GM18499 (cell line): ENCODE results near the gene CLCN6.

Experiments used
- ATAC-seq: cut with Tn5 transposase; IDR thresholded peaks from one replicate; pipeline ENCODE4 v1.9.1; 2021; ENCODE audit warnings: moderate number of reproducible peaks; ENCODE audit not compliant: insufficient read depth, unreplicated experiment

CLCN6 gene

GRCh38 chr1:11874624-11875023, 68.6 kb downstream of the CLCN6 start:
- no peak for ATAC-seq

DNA sequence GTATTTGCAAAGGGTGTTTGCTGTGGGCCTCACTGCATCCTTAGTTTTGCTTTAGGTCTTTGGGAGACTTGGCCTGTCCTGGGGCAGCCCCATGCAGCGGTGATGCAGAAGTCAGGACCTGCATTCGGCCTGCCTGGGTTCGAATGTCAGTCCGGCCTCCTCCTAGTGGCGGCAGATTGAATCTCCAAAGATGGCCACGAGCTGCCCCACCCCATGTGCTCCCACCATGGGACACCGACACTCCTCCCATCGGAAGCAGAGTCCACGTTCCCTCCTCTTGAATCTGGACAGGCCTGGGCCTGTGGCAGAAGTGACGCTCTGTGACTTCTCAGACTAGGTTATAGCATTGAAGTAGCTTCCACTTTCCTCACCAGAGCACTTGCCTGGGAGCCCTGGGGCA, 69.1 kb downstream of the CLCN6 start:
- no peak for ATAC-seq

DNA sequence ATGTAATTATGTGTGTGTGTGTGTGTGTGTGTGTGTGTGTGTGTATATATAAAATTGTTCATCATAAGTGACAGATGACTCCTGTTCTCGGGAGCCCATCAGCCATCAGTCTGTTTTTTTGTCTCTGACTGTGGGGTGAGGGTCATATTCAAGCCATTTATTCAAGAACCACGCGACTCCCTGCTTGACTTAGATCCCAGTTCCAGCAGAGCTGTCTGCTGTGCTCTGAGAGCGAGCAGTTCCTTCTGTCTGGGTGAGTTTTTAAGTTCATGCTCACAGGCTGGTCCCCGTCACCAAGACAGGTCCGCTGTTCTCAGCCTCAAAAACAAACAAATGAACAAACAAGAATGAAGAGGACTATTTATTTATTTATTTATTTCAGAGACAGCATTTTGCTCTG, 71.1 kb downstream of the CLCN6 start:
- ATAC-seq: no peak

DNA sequence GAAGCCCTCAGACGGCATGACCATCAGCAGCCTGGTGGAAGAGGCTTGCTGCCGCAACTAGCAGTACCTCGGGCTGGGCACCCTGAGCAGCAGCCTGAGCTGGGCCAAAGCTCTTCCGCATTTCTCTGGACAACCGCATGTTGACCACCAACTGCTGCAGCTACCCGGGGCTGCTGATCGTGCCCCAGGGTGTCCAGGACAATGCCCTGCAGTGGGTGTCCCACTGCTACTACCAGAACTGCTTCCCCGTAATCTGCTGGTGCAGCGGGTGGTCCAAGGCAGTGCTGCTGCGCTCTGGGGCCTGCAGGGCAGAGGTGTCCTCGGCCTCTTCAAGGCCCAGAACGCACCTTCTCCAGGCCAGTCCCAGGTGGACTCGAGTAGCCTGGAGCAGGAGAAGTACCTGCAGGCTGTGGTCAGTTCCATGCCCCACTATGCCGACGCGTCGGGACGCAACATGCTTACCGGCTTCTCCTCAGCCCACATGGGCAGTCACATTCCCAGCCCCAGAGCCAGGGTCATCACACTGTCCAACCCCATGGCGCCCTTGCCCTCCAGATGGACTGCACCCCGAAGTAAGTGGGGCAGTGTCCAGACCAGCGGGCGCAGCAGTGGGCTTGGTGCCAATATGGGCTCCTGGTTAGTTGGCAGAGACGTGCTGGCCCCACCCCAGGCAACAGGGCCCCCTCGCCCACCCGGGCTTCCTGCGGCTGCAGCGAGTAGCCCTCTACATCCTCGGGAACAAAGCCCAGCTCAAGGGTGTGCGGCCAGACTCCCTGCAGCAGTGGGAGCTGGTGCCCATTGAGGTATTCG, 72.3 kb downstream of the CLCN6 start:
- no peak for ATAC-seq

- ATAC-seq: no peak
Measured at GRCh38 chr1:11878891-11879190, 72.8 kb downstream of the CLCN6 start.

DNA sequence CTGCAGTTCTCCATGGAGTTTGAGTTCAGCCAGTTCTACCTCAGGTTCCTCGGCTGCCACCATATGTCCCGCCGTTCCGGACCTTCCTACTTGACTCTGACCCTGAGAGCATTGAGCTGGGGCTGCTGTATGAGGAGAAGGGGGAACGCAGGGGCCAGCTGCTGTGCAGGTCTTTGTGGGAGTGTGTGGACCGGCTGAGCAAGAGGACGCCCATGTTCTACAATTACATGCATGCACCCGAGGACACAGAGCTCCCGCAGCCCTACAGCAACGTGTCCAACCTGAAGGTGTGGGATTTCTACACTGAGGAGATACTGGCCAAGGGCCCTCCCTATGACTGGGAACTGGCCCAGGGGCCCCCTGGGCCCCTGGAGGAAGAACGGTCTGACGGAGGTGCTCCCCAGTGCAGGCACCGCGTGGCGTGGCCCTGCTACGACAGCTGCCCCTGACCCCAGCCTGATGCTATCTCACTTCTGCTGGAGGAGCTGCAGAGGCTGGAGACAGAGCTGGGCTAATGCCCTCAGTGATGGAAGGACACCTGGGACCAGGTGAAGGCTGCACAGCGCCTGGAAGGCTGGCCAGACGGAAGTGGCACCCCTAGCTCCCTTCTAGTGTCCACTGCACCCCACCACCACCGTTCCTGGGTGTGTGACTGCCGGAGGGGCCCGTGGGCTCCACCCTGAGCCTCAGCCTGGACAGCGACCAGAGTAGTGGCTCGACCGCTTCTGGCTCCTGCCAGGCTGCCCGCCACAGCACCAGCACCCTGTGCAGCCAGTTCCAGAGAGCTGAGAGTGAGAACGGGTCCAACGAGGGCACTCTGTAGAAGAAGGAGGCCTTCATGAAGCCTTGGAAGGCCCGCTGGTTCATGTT, 73.6 kb downstream of the CLCN6 start:
- ATAC-seq: no peak

- no peak for ATAC-seq
Measured at GRCh38 chr1:11880181-11880575, 74.2 kb downstream of the CLCN6 start.

DNA sequence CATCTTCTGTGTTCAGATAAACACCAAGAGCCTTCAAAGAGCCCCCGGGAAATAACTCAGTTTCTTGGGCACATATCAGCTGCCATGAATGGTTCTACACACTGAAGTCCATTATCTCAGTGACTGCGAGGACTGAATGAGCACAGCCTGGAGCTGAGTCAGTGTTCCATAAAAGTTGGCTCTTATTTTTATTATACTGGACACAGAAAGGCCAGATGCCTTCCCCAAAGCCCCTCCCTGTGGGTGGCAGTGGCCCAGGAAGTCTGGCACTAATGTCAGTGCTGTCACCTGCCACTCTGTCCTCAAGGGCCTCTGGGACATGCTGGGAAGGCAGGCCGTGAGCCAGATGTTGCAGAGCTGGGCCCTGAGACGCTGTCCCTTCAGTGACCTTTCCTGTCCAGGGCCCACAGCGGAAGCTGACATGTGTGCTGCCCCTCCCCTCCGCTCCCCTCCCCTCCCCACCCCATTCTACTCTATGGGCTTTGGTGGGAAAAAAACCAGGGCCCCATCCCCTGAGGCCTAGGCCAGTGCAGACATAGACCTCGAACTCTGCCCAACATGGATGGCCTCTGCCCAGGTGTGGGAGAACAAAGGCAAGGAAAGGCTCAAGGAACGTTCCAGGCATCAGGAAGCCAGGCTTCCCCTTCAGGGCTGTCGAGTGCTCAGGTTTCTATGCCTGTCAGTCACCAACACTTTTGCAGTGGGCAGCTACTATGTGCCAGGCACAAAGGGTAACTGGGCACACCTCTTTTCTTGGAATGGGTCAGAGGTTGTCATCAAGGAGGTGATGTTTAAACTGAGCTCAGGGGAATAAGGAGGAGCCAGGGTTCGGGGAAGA, 75.1 kb downstream of the CLCN6 start:
- no peak for ATAC-seq

DNA sequence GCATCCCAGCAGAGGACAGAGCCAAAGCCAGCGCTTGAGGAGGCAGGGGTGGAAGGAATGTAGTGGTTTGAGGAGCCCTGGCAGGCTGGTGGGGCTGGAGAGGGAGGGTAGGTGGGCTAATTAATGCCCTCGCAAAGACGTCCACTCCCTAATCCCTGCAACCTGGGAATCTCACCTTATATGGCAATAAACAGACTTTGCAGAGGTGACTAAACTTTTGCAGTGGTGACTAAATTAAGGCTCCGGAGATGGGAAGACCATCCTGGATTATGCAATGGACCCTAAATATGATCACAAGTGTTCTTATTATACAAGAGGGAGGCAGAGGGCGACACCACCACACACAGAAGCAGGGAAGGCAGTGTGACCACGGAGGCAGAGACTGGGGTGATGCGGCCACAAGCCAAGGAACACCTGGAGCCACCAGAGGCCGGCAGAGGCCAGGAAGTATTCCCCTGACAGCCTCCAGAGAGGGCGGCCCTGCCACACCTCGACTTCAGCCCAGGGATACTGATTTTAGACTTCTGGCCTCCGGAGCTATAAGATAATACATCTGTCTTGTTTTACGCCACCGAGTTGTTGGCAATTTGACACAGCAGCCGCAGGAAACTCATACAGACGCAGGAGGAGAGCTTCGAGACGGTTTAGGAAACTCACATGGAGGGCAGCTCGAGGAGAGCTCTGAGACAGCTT, 75.9 kb downstream of the CLCN6 start:
- ATAC-seq: no peak

- ATAC-seq: no peak
Measured at GRCh38 chr1:11882814-11883538, 77.0 kb downstream of the CLCN6 start.

- no peak for ATAC-seq
Measured at GRCh38 chr1:11885916-11886315, 79.9 kb downstream of the CLCN6 start.

- ATAC-seq: no peak
Measured at GRCh38 chr1:11886986-11887665, 81.1 kb downstream of the CLCN6 start.

GRCh38 chr1:11887666-11888007, 81.6 kb downstream of the CLCN6 start:
- no peak for ATAC-seq

- no peak for ATAC-seq
Measured at GRCh38 chr1:11888206-11888876, 82.3 kb downstream of the CLCN6 start.

- ATAC-seq: no peak
Measured at GRCh38 chr1:11888877-11889208, 82.9 kb downstream of the CLCN6 start.

DNA sequence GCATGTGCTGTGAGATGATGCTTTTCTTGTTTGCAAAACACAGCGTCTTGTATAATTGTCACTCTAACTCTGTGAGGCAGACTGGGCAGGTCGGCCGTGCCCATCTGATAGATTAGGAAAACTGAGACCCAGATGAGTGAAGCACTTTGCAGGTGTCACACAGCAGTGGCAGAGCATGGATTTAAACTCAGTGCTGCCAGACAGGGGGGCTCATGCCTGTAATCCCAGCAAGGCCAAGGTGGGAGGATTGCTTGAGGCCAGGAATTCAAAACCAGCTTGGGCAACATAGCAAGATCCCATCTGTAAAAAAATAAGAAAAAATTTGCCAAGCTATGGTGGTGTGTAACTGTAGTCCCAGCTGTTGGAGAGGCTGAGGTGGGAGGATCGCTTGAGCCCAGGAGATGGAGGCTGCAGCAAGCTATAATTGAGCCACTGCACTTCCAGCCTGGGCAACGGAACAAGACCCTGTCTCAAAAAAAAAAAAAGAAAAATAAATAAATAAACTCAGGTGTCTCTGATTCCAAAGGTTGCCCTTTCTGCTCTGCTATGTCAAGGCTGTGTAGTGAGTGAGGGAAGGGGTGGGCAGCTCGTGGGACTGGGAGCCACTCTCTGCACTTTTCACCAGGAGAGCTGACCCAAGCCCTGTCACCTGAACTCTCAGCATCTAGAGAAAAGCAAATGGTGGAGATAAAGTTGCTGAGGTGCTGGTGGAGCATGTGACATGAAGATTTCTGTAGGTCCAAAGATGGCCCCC, 85.6 kb downstream of the CLCN6 start:
- no peak for ATAC-seq
